Mucosa of descending colon (tissue), 3 donors: ENCODE results near the gene DAP3. TPM values are rescaled to one million over a fixed set of nuclear protein-coding genes. Genes with fewer than 3 reads are reported as not detected.

Experiments used
- ATAC-seq: fragments of 200-7000 bp; cut with Tn5 transposase; one replicate; pipeline ENCODE4 v1.9.1; 2020; ENCODE audit warnings: mild to moderate bottlenecking, moderate library complexity
- DNase-seq, 3 donors: peaks; one replicate each; pipeline ENCODE4 v3.0.0-alpha.2; 2020
- H3K36me3 ChIP-seq: fragments of 200-600 bp; one replicate; pipeline ENCODE4 v1.8.0; 2021; ENCODE audit warnings: low read depth, mild to moderate bottlenecking
- H3K4me1 ChIP-seq: fragments of 200-600 bp; one replicate; pipeline ENCODE4 v1.8.0; 2021; ENCODE audit warnings: low read depth, mild to moderate bottlenecking
- H3K4me3 ChIP-seq: fragments of 200-600 bp; one replicate; pipeline ENCODE4 v1.8.0; 2021; ENCODE audit warnings: mild to moderate bottlenecking
- H3K9me3 ChIP-seq: fragments of 200-600 bp; one replicate; pipeline ENCODE4 v1.8.0; 2021; ENCODE audit warnings: mild to moderate bottlenecking
- intact Hi-C, 2 donors: fragments of 100-400 bp; cut with DNase I in 1 of 2; cut with micrococcal nuclease in 1 of 2; formaldehyde crosslinking; loops; one replicate each; pipeline versions ENCODE4 v1.11.0 to v1.11.1; 2022; cut with DNase I, micrococcal nuclease
- total RNA-seq, 3 donors: library from RNA; stranded (reverse); fragmentation: NEBNext Ultra II Directional in 2 of 3; extraction: Animal tissue kit (Norgen Biotek cat#: 25700) in 2 of 3; gene quantifications; one replicate each; pipeline versions ENCODE4 v1.2.1 to v1.2.4, GENCODE V29; 2021 to 2023
- TF ChIP-seq, protein P1 (sequence below): fragments of 200-600 bp; IDR thresholded peaks from one replicate; pipeline ENCODE4 v1.8.0; 2022; ENCODE audit warnings: antibody characterized with exemption, mild to moderate bottlenecking
- donor health status: DM: no; HTN: no; CAD: no; lungs with moderate emphysema.
- donor health status: DM: no; HTN: no; CAD: no.
- donor health status: DM: no; HTN: yes; CAD: no.

DAP3 gene
- total RNA-seq, 3 donors from 2014 or later = 75.8 to 91.4 (median 87.1) TPM

DNA sequence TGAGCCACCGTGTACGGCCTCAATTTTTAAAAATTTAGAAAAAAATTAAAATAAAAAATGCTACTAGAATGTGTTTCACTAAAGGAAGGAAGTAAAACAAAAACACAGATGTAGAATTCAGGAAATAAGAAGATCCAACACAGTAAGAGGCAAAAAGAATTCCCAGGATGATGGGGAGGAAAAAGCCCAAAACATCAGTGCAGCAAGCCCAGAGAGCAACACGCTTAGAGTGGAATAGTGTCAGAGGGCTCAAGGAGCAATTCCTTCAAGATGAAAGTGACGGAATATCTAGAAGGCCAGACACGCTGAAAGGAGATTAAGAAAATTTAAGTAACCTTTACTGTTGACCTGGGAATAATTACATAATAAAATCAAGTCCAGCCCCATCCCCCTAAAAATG is 80.4 kb downstream of the DAP3 start:
- Histone ChIP-seq H3K9me3 (no peaks in the 10 kb centered on the region), H3K36me3 (peaks cover 12% of the 10 kb centered on the region), H3K4me1 (no peaks in the 10 kb centered on the region), H3K4me3 (no peak overlapping the region)
- ATAC-seq = no peak
- DNase-seq = no peak
- intact Hi-C loops = no loop called here
- TF ChIP-seq, protein P1, sequence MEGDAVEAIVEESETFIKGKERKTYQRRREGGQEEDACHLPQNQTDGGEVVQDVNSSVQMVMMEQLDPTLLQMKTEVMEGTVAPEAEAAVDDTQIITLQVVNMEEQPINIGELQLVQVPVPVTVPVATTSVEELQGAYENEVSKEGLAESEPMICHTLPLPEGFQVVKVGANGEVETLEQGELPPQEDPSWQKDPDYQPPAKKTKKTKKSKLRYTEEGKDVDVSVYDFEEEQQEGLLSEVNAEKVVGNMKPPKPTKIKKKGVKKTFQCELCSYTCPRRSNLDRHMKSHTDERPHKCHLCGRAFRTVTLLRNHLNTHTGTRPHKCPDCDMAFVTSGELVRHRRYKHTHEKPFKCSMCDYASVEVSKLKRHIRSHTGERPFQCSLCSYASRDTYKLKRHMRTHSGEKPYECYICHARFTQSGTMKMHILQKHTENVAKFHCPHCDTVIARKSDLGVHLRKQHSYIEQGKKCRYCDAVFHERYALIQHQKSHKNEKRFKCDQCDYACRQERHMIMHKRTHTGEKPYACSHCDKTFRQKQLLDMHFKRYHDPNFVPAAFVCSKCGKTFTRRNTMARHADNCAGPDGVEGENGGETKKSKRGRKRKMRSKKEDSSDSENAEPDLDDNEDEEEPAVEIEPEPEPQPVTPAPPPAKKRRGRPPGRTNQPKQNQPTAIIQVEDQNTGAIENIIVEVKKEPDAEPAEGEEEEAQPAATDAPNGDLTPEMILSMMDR = no peak

DNA sequence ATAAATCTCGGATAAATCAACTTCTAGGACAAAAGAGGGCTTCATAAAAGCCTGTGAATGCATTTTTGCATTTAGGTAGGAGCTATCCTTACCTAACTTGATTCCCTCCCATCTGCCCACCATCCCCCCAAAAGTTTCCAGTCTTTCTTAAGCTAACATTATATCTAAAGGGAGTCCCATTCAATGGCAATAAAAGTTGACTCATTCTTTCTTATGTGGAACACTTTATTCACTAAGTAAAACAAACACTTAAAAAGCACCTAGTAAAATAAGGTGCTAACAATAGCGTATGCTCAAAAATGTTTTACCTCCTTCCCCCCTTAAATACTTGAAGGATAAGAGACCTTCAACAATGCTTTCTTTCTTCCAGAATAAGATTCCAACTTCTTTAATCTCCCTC is 84.3 kb downstream of the DAP3 start:
- no peak for DNase-seq
- TF ChIP-seq, protein P1 = no peak
- intact Hi-C loops = no loop called here
- Histone ChIP-seq H3K36me3 (peaks cover 12% of the 10 kb centered on the region), H3K4me3 (no peak overlapping the region), H3K4me1 (no peaks in the 10 kb centered on the region), H3K9me3 (no peaks in the 10 kb centered on the region)
- ATAC-seq = peak; percentile 75

DNA sequence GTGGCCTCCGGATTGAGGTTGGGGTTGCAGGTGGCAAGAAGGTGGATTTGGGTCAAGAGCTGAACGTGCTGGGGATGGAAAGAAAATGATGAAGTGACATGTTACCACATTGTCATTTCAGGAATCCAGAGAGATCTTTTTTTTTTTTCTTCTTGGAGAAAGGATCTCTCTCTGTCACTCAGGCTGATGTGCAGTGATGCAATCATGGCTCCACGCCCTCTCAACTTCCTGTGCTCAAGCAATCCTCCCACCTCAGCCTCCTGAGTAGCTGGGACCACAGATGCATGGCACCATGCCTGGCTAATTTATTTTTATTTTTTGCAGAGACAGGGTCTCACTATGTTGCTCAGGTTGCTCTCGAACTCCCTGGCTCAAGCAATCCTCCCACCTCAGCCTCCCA is 87.5 kb downstream of the DAP3 start:
- Histone ChIP-seq H3K9me3 (no peaks in the 10 kb centered on the region), H3K4me1 (no peaks in the 10 kb centered on the region), H3K4me3 (no peak overlapping the region), H3K36me3 (peaks cover 4% of the 10 kb centered on the region)
- no peak for ATAC-seq
- intact Hi-C loops = no loop called here
- TF ChIP-seq, protein P1 = no peak
- DNase-seq = no peak

DNA sequence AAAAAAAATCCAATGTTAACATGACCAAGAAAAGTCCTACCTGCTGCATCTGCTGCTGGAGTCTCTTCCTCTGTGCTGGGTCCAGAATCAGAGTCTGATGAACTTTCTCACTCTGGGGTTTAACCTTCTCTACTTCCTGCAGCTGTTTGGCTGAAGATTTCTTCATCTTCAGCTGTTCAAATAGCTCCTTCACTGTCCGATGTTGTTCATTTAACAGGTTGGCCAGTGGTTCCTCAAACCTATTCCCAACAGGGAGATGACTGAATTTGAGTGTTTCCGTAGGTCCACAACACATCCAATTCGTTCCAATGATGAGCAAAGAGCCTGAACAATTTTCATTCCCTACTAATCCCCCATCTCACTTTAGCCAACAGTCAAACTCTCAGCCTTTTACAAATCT is 88.7 kb downstream of the DAP3 start:
- intact Hi-C loops = no loop called here
- Histone ChIP-seq H3K4me1 (no peaks in the 10 kb centered on the region), H3K36me3 (no peaks in the 10 kb centered on the region), H3K4me3 (no peak overlapping the region), H3K9me3 (no peaks in the 10 kb centered on the region)
- DNase-seq (no peak), ATAC-seq (no peak)
- TF ChIP-seq, protein P1 = no peak

Other genes starting within 250 kb of the DAP3 start
- 100 to 1,000 TPM in 1 of 3 donors, 10 to 100 TPM in 2; 50.4 to 100 (median 64.4) TPM for gene ASH1L, start 126.3 kb upstream of the DAP3 start, total RNA-seq
- 10 to 100 TPM; 21.2 to 24.1 (median 23.1) TPM for gene MSTO1, start 78.9 kb upstream of the DAP3 start, total RNA-seq
- 100 to 1,000 TPM in 1 of 3 donors, 10 to 100 TPM in 2; 55.8 to 114 (median 56.7) TPM for gene YY1AP1, start 317 bp upstream of the DAP3 start, total RNA-seq
- gene GON4L, start 168.1 kb downstream of the DAP3 start, total RNA-seq = 10 to 100 TPM; 38.7 to 63.0 (median 54.3) TPM
- 10 to 100 TPM in 1 of 3 donors, 1 to 10 TPM in 2; 1.6 to 18.4 (median 3.2) TPM for gene SYT11, start 170.5 kb downstream of the DAP3 start, total RNA-seq
- 10 to 100 TPM; 21.8 to 29.7 (median 23.5) TPM for gene RIT1, start 222.3 kb downstream of the DAP3 start, total RNA-seq
- gene KHDC4, start 245.3 kb downstream of the DAP3 start, total RNA-seq = 10 to 100 TPM; 52.9 to 59.5 (median 58.6) TPM